ENCODE measurements around the gene STON2.

STON2 gene

DNA sequence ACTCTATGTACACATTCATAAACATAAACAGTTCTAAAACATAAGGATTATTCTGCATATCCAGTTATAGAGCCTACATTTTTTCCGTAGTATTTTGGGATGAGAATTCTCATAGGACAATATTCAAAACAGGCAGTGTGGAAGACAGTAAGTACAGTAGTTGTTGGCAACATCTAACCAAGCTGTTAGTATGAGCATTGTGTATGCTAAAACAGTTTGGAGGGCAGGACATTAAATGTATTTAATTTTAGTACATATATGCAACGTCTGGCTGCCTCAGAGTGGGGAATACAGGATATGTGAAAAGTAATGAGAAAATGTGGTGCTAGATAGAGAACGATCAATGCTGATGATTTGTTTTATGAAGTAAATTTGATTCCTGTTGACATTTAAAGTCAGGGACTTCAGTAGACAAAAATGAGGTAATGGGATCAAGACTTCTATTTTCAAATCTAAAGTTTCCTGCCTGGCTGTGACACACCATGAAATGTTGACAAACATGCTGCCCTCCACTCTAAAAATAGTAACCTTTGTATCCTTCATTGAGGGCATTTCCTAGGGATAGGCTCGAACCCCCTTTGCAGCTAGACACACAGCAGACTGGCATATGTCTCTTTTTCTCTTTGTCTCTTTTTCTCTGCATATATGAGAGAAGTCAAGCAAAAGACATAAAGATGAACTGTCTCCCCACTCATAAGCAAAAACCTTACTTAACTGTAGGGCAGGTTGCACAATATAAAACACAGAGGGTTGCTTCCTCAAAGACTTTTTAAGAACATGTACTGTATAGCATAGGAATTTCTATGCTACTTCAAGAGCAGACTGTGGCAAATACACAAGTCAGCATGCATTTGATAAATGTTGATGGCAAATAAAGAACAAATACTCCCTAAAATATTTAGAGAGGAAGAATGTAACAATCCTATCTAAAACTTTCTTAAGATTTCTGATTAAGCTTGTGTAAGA, 103.9 kb downstream of the STON2 start:
- no peak for DNase-seq

DNA sequence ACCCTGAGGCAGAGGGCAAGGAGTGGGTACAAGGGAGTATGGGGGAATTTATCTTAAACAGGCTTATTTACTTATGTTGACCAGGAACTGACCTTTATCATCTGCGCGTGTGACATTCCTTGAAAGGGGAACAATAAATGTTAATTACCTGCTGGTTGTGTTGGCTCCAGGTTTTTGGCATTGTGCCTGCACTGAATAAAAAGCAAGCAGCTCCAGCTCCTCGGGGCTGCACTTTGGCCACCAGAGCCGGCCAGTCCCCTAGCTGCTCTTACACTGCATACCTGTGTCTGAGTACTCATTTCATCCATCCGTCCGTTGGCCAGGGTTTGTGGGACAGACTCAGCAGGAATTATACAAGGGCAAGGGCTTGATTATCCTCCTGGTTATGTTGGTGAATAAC, 110.6 kb downstream of the STON2 start:
- no peak for DNase-seq

DNA sequence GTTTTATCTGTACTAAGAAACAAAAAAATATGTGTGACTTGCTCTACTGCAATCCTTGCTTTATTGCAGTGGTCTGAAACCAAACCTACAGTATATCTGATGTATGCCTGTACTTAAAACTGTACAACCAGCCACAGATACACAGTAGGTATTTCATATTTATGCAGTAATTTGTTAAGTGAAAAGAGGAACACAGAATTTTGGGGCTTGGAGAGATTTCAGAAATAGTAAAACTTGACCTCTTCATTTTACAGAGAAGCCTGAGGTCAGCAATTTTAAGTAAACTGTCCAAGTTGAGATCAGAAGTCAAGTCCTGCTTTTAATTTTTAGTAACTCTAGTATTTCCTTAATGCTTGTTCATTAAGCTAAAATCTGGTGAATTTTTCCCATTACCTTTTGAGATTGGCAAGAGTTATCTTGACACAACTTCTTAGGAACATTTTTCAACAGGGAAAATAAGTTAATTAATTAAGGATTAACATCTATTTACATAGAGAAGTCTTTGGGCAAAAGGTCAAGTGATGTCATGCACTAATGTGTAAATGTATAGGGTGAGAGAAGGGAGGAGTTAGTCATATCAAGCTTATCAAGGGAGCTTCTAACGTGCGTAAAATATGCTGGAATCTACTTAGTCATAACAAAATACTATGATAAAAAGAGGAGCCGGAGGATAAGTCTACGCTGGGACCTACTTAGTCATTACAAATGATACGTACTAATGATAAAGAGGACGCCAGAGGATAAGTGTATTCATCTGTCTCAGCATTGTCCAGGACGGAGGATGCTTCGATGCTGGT, 113.4 kb downstream of the STON2 start:
- DNase-seq: no peak

DNA sequence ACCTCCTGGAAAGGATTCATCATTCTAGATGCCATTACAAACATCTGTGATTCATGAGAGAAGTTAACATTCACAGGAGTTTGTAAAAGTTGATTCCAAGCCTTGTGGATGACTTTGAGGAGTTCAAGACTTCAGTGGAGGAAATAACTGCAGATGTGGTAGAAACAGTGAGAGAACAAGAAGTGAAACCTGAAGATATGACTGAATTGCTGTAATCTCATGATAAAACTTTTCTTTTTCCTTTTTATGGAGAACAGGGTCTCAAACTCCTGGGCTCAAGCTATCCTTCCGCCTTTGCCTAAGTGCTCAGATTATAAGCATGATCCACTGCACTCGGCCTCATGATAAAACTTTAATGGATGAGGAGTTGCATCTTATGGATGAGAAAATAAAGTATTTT, 114.9 kb downstream of the STON2 start:
- DNase-seq: no peak

DNA sequence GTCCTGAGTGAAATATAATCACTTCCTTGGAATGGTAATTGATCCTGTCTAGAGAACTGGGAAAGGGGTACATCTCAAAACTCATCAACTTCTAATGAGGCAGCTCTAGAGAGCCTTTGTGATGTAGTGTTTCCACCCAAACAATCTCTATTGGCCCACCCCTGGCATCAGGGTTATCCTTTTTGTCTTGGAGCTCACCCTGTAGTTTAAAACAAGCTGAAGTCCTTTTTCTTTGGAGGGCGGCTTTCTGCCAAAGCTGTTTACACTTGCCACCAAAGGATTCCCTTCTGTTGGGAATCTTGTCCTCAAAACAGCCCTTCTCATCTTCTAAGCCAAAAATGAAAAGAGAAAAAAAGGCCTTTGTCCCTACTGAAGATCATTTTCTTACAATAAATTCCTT, 118.8 kb downstream of the STON2 start:
- DNase-seq: no peak

DNA sequence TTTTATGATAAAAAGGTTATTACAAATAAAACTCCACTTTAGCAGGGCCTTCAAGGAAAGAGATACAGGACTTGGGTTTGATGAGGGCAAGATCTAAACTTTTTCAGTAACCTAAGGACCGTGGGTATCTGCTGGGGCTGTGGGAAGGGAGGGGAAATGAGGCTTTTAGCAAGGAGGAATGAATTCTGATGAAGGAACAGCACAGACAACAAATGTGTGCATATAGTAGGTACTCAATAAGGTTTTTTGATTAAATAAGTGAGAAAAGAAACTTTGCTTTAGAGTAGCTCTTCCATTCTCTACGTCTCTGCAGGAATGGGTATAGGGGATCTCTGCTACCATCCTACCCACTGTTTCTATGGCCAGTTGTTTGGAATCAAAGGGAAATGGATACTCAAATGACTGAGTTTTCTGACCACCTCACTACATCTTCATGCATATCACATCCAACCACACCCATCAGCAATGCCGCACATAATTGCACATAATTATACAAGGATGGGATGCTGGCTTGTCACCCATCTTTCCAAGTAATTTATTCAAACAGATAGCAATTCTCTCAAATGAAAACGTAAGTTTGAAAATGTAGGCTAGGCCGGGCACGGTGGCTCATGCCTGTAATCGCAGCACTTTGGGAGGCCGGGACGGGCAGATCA, 119.9 kb downstream of the STON2 start:
- DNase-seq: no peak

DNA sequence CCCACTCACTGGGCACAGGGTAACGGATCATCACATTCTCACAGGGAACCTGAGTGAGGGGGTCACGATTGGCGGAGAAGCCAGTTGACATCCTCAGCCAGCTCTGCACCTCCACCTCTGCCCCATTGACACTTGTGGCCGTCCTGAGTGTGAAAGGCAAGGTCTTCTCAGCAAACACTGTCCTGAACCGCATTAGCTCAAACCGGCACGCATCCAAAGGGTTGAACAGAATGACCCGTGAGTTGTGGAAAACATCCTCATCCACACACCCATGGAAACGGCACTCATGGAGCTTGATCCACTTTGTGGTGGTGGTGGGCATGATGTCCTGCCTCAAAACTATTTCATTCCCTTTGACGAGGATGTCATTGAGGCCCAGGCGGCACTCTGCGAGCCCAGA, 123.0 kb downstream of the STON2 start:
- no peak for DNase-seq

DNA sequence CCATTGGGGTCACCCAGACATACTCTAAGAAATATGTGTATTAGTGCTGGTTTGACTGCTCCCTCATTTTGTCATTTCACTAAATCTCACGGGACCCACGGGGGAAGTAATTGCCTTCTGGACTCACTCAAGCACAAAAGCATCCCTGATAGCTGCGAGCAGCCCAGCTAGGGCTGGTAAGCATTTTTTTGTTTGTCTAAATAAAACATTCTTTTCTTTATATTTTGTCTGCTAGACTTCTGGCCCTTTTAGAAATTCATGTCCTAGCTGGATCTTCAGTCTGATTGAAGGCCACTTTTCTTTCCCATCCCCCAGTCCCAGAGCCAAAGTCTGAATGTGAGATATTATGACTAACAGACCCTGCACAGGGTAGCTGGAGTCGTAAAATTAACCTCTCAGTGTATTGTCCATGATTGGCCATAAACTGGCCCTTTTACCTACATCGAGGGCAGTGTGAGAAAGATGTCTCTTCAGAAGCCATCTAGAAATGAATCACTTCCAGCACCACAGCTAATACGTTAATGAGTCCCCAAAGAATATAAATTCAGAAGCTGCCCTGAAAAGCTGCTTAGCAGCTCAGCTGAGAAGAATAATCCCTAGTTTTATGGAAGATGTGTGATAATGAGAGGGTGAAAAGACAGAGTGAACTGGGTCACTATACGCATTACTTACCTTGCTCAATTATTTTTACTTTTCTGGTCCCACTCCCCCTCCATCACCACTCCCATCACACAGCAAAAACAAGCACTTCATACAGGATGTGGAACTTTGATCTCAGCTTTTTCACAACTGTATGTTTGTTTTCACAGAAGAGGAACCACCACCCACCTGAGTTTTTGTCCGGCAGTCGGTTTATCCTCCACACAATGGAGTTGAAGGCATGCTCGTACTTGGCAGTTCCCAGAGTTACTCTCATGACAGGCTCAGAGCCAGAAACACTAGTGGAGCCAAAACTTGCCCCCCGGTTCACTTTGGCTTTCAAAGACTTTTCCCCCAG, 123.8 kb downstream of the STON2 start:
- DNase-seq: no peak

DNA sequence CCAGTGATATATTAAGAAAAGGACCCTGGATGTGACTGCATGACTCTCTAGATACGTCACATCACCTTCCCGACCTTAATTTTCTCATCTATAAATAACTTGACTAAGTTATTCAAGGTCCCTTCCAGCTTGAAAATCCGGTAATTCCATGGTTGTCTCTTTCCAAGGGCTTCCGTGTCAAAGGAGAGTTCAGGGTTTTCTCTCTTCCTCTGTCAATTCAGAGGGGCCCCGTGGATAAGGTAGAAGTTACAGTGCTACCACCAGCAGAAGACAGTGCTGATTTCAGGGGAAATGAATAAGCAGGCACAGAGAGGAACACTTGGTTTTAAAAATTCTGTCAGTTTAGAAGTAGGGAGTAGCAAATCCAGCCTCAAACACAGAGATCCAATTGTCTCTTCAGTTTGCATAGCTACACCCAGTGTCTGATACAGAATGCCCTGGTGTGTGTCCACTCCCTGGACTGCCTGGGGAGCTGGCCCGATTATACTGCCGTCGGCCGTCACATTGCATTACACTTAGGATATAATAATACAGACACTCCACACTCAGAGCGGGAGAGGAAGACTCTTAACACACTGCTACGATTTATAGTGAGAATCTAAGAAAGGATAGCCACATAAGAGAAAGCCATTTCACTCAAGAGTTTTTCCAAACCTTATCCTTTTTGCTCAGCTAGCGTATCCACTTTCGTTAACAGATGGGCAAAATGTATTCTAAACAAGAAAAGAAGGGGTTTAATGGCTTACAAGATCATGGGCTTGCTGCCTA, 124.6 kb downstream of the STON2 start:
- no peak for DNase-seq

DNA sequence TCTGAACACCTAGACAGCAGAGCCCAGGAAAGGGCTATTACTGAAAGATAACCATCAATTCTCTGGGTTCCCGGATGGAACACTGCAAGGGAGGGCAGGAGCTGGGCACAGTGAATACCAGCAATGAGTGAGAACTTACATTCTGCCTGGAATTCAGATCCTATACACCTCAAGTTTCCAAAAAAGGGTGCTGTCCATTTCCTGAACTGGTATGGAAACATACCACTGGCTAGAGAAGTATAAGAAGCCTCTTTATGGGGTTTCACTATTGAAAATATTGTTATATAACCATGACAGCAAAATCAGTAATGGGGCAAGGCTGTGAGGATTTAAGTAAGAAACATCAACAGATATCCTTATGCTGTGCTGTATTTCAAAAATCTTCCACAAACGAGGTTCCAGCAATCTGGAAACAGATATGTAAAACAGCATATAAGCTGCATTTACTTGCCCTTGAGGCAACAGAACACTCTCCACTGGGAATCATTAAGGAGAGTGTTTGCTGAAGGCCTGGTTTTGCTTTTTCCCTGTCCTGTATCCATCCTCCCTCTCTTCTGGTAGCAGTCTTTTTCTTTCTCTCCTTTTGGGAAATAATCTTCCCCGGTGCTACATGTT, 126.1 kb downstream of the STON2 start:
- DNase-seq: no peak

DNA sequence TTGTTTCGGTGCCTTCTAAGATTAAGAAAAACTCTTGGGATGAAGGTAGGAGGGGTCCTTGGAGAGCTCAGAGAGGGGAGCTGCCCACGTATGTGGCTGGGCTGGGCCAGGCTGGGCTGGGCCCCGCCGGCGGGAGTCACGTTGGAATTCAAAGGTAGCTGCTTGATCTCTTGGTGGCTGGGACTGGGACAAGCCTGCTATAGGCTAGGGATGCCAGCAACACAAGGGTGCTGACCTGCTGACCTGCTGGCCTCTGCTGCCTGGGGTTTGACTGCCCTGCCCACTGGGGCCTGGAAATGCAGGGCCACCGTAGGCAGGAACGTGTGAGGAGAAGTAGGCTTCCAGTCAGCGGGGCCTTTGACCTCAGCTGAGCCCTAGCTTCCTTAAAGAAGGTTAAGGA, 126.6 kb downstream of the STON2 start:
- DNase-seq: no peak

DNA sequence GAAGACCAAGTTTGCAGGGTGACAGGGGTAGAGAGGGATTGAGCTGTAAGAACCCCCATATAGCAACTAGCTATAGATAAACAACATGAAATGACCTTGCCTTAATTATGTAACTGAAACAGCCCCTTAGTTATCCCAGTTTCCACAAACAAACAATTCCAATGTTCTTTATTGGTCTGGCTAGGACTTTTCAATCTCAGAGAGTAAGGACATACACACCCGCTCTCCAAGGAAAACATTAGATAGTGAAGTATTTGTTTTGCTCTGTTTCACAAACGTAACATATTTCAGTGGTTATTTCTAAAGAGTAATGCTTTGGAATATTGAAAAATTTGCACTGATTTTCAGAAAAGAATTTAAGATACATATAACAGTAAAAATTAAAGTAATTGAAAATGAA, 127.8 kb downstream of the STON2 start:
- no peak for DNase-seq

DNA sequence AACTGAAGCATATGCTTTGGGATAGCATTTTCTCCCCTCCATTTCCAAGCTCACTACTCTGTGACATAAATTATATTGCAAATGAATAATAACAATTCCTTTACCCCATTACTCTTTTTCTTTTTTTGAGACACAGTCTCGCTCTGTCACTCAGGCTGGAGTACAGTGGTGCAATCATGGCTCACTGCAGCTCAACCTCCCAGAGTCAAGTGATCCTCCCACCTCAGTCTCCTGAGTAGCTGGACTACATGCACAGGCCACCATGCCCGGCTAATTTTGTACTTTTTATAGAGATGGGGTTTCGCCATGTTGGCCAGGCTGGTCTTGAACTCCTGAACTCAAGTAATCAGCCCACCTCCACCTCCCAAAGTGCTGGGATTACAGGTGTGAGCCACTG, 130.1 kb downstream of the STON2 start:
- DNase-seq: no peak

DNA sequence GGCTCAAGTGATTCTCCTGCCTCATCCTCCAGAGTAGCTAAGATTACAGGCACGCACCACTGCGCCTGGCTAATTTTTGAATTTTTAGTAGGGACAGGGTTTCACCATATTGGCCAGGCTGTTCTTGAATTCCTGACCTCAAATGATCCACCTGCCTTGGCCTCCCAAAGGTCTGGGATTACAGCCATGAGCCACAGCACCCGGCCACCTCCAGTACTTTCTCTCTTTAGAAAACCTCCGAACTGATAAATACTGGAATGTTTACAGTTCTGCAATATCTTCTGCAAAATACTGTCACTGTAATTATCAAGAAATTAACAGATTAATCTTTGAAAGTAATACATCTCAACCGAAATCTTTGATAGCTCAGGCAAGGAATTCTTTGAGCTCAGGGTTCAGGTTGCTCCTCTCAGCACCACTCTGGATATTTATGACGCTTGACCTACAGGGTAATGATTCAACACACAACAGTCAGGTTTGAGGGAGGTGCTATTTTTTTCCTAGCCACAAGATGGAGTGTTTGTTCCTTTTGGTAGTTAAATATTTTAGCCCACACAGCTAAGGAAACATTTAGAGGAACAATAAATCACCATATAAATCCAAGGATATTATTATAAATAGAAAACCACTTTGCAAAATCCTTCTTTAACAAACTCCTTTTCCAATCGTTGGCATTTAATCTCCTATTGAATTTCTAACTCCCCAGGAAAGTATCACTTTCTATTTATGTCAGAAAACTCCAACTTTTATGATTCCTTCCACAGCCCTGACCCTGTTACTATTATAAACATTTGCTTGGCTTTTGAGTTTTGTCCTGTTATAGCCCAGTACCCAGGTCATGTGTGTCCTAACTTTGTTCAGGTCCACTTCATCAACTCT, 130.8 kb downstream of the STON2 start:
- DNase-seq: no peak

DNA sequence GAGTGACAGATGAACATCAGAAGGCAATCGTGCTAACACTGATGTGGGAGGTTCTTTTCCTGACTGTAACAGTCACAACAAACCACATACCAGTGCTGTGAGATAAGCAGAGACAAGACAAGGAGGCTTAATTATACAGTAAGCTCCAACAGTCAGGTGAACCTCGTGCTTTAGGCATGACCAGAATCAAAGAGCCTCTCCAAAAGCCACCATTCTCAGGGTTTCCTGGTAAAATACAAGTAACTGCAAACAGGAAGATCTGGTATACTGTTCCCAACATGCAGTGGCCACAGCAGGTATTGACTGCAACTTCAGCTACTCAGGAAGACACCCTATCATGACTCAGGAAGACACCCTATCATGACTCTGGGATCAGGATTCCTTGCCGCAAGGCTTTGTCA, 132.1 kb downstream of the STON2 start:
- DNase-seq: no peak

DNA sequence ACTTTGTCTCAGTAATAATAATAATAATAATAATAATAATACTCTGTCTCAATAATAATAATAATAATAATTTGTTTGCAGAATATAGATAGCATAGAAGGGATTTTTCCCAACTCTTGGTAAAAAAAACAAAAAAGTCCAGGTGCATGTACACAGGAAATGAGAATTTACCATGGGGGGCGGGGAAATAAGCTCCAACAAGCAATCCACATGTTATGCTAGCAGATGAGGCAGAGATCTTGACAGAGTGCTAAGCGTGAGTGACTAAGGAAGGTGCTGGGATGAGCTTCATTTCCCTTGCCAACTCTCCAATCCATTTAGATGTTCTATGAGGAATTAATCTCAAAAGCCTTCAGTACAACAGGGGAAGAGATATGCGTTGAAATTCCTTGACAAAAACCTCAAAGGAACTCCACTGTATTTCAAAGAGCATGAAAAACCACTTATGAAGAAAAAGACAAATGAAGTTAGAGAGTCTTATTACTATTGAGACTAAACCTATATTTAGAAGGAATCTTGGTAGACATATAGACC, 134.4 kb downstream of the STON2 start:
- DNase-seq: no peak

DNA sequence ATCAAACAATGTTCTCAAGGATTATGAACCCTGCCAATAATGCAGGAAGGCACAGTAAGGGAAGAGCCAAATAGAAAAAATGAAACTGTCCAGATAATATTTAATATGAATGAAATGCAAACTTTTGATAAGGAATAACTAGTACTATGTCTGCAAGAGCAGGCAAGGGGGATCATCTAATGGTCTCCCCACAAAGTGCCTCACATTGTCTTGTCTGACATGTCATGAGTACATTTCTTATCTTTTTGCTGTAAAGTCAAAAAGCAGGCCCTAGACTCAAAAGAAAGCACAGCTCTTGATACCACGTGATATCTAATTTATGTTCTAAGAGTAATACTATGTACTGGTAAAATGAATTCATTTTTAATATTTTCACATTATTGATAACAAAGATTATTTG, 135.5 kb downstream of the STON2 start:
- no peak for DNase-seq

DNA sequence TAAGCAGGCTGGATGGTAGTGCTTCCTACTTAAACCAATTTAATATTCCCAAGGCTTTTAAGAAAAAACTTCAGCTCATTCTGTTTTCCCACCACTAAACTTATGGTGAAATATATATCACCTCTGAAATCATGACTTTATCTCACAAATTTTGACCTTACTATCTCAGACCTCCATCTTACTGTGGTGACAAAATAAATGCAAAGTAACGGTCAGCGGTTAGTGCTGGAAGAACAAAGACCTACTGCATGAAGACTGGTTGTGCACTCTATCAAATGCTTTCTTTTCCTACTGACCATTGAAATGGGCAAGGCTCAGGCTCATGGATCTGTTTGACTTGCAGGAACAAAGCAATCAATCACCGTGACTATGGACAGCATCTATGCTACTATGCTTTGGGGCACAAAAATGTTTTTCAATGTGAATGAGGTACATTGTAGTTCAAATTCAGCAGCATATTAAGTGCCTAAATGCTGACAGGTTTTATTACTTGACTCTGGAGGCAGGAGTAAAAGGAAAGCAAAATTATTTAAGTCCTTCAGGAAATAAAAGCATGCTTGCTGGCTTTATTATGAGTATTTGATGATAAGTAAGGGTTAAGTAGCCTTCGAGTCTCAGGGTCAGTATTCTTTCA, 136.2 kb downstream of the STON2 start:
- no peak for DNase-seq

DNA sequence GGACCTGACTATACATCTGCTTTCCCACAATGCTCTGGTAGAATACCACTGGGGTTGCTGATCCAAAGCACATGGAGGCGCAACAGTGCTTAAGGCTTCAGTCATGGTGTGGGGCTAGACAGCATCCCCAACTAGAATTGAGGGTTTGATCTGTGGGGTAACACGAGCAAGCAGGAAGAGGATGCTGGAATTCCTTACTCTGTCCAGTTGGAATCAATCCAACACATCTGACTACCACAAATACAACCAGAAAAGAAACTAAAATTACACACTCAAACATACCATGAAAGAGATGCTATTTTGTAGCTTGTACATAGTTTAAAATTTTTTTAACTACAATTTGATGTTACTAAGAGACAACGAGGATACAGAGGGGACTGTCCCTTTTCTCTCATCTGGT, 138.9 kb downstream of the STON2 start:
- DNase-seq: no peak
